AG09319 (cell line): ENCODE results near the gene R3HDM2.
"Not testable (repeated sequence)": the region's sequence is repeated elsewhere in the genome, so short reads cannot be mapped to it uniquely, and the experiment has no call there.

Experiments
- DNase-seq: peaks from one replicate; pipeline ENCODE4 v3.0.0-alpha.2; 2010; ENCODE audit warnings: low read depth; ENCODE audit errors: extremely low read depth
- CTCF ChIP-seq: IDR thresholded peaks from 2 replicates; pipeline ENCODE4 v1.5.1; 2011; ENCODE audit warnings: low read depth, mild to moderate bottlenecking, inconsistent platforms, low read length, moderate library complexity

Gene R3HDM2

GRCh38 chr12:57366315-57366714 is 64.5 kb downstream of the R3HDM2 start:
- DNase-seq = no peak
- TF ChIP-seq CTCF = no peak

GRCh38 chr12:57364156-57364555 is 66.7 kb downstream of the R3HDM2 start:
- DNase-seq = not testable (repeated sequence)

GRCh38 chr12:57360468-57360867 is 70.4 kb downstream of the R3HDM2 start:
- DNase-seq = no peak
- TF ChIP-seq CTCF = no peak

GRCh38 chr12:57358646-57359045 is 72.2 kb downstream of the R3HDM2 start:
- DNase-seq = no peak

GRCh38 chr12:57355734-57356133 is 75.1 kb downstream of the R3HDM2 start:
- TF ChIP-seq CTCF = no peak
- no peak for DNase-seq

More at GRCh38 chr12:57358646-57359045, 72.2 kb downstream of the R3HDM2 start:
- TF ChIP-seq CTCF = no peak

- TF ChIP-seq CTCF = no peak
- no peak for DNase-seq
Measured at GRCh38 chr12:57352166-57352565, 78.7 kb downstream of the R3HDM2 start.

- no peak for TF ChIP-seq CTCF
Measured at GRCh38 chr12:57347284-57347683, 83.6 kb downstream of the R3HDM2 start.

GRCh38 chr12:57343703-57344378 is 87.0 kb downstream of the R3HDM2 start:
- no peak for DNase-seq
- no peak for TF ChIP-seq CTCF

More at GRCh38 chr12:57347284-57347683, 83.6 kb downstream of the R3HDM2 start:
- DNase-seq = no peak
